ENCODE results near the gene FGGY.
"Not testable (repeated sequence)": the region's sequence is repeated elsewhere in the genome, so short reads cannot be mapped to it uniquely, and the experiment has no call there.

DNA sequence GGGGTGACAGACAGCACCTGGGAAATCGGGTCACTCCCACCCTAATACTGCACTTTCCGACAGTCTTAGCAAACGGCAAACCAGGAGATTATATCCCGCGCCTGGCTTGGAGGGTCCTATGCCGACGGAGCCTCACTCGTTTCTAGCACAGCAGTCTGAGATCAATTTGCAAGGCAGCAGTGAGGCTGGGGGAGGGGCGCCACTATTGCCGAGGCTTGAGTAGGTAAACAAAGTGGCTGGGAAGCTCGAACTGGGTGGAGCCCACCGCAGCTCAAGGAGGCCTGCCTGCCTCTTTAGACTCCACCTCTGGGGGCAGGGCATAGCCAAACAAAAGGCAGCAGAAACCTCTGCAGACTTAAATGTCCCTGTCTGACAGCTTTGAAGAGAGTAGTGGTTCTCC lies 45.8 kb upstream of the FGGY start:
- TF ChIP-seq CTCF (IDR thresholded peaks at IDR 0.05); EZH2 (IDR thresholded peaks at IDR 0.05; ENCODE audit: borderline replicate concordance, insufficient read depth, low read depth, low read length, poor library complexity, severe bottlenecking): not testable (repeated sequence)
